ENCODE measurements around the gene RTRAF.

Gene RTRAF

DNA sequence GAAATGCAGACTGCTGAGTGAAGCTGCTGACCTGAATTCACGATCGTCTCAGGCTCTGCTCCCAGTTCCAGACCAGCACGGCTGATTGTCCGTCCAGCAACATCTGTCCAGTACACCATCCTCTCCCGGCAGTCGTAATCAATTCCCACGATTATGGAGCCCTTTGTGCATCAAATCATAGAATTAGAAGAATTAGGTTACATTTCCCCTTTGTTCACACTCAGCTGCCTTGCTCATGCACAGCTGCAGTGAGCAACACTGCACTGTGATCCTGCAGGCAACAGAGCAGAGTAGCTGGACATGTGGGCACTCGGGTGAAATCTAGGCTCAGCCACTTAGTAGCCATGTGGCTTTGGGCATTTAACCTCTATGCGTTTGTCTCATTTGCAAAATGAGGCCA is 22.2 kb downstream of the RTRAF start:
- no peak overlapping the region for H3K4me3 ChIP-seq (ENCODE audit: low read depth, low read length)
- TF ChIP-seq, protein P1, sequence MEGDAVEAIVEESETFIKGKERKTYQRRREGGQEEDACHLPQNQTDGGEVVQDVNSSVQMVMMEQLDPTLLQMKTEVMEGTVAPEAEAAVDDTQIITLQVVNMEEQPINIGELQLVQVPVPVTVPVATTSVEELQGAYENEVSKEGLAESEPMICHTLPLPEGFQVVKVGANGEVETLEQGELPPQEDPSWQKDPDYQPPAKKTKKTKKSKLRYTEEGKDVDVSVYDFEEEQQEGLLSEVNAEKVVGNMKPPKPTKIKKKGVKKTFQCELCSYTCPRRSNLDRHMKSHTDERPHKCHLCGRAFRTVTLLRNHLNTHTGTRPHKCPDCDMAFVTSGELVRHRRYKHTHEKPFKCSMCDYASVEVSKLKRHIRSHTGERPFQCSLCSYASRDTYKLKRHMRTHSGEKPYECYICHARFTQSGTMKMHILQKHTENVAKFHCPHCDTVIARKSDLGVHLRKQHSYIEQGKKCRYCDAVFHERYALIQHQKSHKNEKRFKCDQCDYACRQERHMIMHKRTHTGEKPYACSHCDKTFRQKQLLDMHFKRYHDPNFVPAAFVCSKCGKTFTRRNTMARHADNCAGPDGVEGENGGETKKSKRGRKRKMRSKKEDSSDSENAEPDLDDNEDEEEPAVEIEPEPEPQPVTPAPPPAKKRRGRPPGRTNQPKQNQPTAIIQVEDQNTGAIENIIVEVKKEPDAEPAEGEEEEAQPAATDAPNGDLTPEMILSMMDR (IDR thresholded peaks at IDR 0.05; ENCODE audit: low read depth, low read length): no peak

DNA sequence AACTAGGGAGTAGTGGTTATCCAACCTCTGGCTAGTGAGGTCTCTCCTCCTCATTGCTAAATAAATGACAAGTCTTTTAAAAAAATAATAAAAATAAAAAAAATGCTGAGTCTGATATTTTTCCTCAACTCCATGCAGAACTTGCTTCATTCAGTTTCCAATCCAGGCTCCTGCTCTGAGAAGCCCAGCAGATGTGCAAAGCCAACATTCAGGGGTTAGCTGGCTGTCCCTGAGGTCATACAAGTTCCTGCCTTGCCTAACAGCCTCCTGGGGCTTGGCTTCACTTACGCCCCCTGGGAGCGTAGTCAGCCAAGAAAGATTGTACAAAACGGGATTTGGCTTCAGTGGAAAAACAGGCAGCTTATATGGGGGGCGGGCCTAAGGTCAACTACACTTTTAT is 23.3 kb downstream of the RTRAF start:
- TF ChIP-seq, protein P1 (IDR thresholded peaks at IDR 0.05; ENCODE audit: low read depth, low read length): no peak

DNA sequence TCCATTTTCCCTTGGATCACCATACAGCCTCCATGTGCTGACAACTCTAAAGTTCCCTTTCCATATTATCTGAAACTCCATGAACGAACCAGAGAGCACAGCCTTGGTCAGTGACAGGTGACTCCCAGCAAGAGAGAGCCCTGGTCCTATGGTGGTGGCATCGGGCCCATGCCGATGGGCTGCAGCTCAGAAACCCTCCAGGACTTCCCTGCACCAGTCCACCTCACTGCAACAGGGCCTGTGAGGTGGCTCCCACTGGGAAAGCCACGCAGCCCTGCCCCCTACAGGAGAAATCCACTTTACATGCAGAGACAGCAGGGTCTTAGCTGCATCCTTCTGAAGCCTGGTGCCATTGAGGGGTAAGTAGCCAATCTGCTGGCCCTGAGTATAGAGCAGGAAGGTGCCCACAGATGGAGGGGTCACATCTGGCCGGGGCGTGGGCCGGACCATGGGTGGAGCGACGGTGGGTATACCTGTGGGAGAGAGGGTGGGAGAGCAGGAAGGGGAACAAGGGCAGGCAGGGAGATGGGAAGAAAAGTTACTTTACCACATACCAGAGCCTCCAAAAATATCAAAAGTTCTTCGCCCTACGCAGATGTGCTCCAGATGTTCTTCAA is 24.7 kb downstream of the RTRAF start:
- TF ChIP-seq, protein P1 (IDR thresholded peaks at IDR 0.05; ENCODE audit: low read depth, low read length): no peak
- no peak overlapping the region for H3K4me3 ChIP-seq (ENCODE audit: low read depth, low read length)

More for the DNA sequence above, 23.3 kb downstream of the RTRAF start:
- H3K4me3 ChIP-seq (ENCODE audit: low read depth, low read length): no peak overlapping the region

DNA sequence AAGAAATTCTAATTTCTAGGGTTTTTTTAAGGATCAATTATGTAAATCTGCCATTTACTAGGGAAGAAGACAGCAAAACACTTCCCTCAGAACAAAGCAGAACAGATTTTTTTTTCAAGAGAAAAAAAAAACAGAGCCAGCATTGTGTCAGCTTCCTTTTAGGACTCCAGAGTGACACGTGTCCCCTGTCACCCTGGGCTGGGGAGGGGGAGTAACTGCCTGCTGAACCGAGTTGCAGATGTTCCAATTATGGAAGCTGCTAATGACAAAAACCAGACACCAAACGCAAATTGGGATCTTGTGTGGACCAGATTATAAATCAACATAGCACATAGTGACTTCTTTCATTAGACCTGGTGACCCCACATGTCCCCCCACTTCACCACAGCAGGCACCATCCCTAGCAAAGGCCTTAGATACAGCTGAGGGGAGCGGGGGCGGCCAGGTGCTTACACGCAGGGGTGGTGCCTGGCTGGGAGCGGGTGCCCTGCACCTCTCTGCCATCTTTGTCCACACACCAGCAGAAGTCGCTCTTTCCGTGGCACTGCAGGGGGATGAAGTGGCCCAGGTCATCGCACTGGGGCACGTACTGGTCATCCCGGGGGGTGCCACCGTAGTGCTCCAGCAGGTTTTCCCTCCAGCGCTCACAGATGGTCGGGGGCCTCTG is 25.4 kb downstream of the RTRAF start:
- H3K4me3 ChIP-seq (ENCODE audit: low read depth, low read length): no peak overlapping the region
- TF ChIP-seq, protein P1 (IDR thresholded peaks at IDR 0.05; ENCODE audit: low read depth, low read length): no peak

DNA sequence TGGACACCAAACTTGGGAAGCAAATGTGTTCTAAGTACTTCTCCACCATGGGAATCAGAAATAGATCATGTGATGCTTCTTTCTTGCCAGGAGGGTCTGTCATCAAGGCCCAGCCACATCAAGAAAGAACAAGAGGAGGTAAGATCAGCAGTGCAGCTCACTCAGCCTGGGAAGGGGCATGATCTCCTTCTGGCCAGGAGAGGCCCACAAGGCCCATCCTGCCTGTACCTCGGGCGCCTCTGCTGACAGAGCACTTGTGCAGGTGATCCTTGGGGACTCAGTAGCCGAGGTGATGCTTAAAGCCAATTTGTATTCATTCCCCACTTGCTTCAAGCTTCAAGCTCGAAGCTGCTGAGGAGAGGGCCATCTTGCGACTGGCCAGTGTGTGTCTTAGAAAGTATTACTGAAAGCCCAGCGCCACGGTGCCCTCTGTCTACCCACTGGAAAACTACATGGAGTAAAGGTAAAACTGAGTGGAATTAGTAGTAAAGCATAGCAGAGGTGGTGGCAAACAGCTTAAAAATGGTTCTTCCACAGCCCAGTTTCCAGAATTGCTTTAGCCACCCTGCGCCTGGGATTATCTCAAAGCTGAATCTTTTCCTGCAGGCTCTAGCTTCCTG is 26.2 kb downstream of the RTRAF start:
- H3K4me3 ChIP-seq (ENCODE audit: low read depth, low read length): no peak overlapping the region
- TF ChIP-seq, protein P1 (IDR thresholded peaks at IDR 0.05; ENCODE audit: low read depth, low read length): no peak

DNA sequence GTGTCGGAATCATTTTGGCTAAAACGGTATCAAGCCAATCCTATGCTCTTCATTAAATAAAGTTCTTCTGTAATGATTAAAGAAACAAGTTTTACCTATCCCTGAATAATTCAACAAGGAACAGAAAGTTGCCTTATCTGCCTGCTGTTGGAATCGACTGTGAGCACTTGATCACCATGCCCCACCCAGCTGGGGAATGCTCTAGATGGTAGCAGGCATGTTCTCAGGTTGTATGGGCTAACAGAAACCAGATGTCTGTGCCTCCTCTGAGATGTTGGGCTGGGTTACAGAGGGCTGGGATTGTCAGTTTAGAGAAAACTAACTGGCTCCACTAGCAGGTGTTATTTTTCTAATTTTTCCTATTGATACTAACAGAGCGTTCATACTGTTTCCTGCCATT is 28.9 kb downstream of the RTRAF start:
- no peak overlapping the region for H3K4me3 ChIP-seq (ENCODE audit: low read depth, low read length)
- TF ChIP-seq, protein P1 (IDR thresholded peaks at IDR 0.05; ENCODE audit: low read depth, low read length): no peak

DNA sequence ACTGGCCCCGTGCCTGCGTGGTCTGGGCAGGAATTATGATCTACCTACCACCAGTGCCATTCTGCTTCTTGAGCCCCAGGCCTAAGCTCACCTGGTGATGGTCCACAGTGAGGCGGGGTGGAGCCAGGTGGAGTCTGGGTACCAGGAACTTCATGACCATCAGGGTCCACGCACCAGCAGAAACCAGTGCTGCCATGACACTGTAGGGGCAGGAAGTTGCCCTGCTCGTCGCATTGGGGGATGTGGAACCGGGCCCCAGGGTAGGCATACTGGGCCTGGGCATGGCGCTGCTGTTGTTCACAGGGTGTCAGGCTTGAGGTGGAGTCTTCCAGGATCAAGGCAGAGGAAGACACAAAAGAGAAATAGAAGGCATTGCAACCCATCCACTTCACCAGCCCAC is 29.6 kb downstream of the RTRAF start:
- no peak overlapping the region for H3K4me3 ChIP-seq (ENCODE audit: low read depth, low read length)
- TF ChIP-seq, protein P1 (IDR thresholded peaks at IDR 0.05; ENCODE audit: low read depth, low read length): no peak

Measured in WI38 (cell line).